NCI-H1092 treated with DMSO at 0.1 percent for 48 hours (cell line): ENCODE measurements around the gene ZNF705A.
"Not testable (repeated sequence)": the region's sequence is repeated elsewhere in the genome, so short reads cannot be mapped to it uniquely, and the experiment has no call there.

ENCODE experiments used
- DNase-seq: peaks from one replicate; lab custom pipeline; 2025; lab: John Stamatoyannopoulos, UW

ZNF705A gene

GRCh38 chr12:8184206-8184605 lies 27.4 kb downstream of the ZNF705A start:
- not testable (repeated sequence) for DNase-seq

GRCh38 chr12:8188088-8188487 lies 31.3 kb downstream of the ZNF705A start:
- not testable (repeated sequence) for DNase-seq

GRCh38 chr12:8197685-8198308 lies 41.0 kb downstream of the ZNF705A start:
- DNase-seq, result not testable (repeated sequence)

- DNase-seq, result peak; percentile 55
Observed at GRCh38 chr12:8218711-8219382, 62.0 kb downstream of the ZNF705A start.

- not testable (repeated sequence) for DNase-seq
Observed at GRCh38 chr12:8221375-8221774, 64.6 kb downstream of the ZNF705A start.

GRCh38 chr12:8221844-8222243 lies 65.0 kb downstream of the ZNF705A start:
- not testable (repeated sequence) for DNase-seq

GRCh38 chr12:8222303-8222702 lies 65.5 kb downstream of the ZNF705A start:
- DNase-seq, result not testable (repeated sequence)

GRCh38 chr12:8223646-8224045 lies 66.8 kb downstream of the ZNF705A start:
- DNase-seq, result not testable (repeated sequence)

GRCh38 chr12:8224782-8225181 lies 68.0 kb downstream of the ZNF705A start:
- DNase-seq, result not testable (repeated sequence)

- DNase-seq, result no peak
Observed at GRCh38 chr12:8226355-8226754, 69.5 kb downstream of the ZNF705A start.

GRCh38 chr12:8226992-8227731 lies 70.3 kb downstream of the ZNF705A start, which contains the start of gene FAM90A1:
Gene FAM90A1 (minus strand): TSS chr12:8227618. CDS start chr12:8224832, 2,786 bp downstream.
- DNase-seq, result peak; percentile 49

- DNase-seq, result not testable (repeated sequence)
Observed at GRCh38 chr12:8227732-8228077, 70.9 kb downstream of the ZNF705A start.

GRCh38 chr12:8228607-8229006 lies 71.8 kb downstream of the ZNF705A start:
- not testable (repeated sequence) for DNase-seq

- not testable (repeated sequence) for DNase-seq
Observed at GRCh38 chr12:8229486-8229885, 72.7 kb downstream of the ZNF705A start.
